Measurements from ENCODE around the gene SHROOM3.

DNA sequence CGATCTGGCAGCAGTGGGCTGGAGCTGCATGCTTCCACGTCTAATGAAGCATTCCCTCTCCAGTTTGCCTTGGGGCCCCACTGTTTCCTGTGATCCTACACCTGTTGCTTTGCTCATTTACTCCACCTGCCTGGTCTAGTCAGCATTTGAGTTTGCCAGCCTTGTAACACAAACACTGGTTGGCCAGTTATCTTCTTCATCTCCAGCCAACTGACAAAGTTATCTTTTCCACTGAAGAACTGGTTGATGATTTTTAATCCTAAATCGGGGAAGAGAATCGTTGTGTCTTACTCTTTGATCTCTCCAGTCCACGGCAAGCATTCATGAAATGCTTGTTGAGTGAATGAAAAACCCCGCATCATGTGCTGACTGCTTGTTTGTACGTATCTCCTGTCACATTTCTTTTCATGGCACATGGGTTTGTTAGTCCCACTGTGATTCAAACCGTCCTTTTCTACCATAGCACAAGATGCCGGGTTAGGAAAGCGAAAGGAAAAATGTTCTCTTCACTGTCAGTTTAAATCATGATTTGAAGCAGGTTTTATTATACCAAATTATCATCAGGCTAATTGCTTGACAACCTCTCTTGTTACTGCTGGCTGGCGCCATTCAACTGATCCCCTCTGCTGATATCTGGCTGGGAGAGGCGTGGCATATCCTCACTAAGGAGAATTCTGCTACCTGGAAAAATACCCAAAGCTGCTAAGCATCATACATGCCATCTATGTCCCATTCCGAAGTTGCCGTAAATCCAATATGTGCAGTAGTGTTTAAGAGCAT lies 144.8 kb downstream of the SHROOM3 start:
- TF ChIP-seq CTCF (IDR thresholded peaks at IDR 0.05) (no peak), ZFX (IDR thresholded peaks at IDR 0.05; ENCODE audit: borderline replicate concordance) (no peak)
